Skeletal muscle satellite cell (primary cell): ENCODE measurements around the gene PPP1R15B.
"Not testable (repeated sequence)": the region's sequence is repeated elsewhere in the genome, so short reads cannot be mapped to it uniquely, and the experiment has no call there.

Source experiments
- H3K27me3 ChIP-seq: 2 replicates; pipeline ENCODE4 v1.7.0; 2013; ENCODE audit warnings: low read length; ENCODE audit not compliant: control insufficient read depth, insufficient read depth
- H3K36me3 ChIP-seq: 2 replicates; pipeline ENCODE4 v1.7.0; 2013; ENCODE audit warnings: mild to moderate bottlenecking, control low read depth, low read length; ENCODE audit not compliant: insufficient read depth
- H3K4me1 ChIP-seq: 2 replicates; pipeline ENCODE4 v1.7.0; 2013; ENCODE audit warnings: low read length; ENCODE audit not compliant: control insufficient read depth, insufficient read depth
- H3K4me2 ChIP-seq: 2 replicates; pipeline ENCODE4 v1.7.0; 2013; ENCODE audit warnings: mild to moderate bottlenecking, low read length
- H3K4me3 ChIP-seq: 2 replicates; pipeline ENCODE4 v1.7.0; 2013; ENCODE audit warnings: low read length
- H3K9ac ChIP-seq: 2 replicates; pipeline ENCODE4 v1.7.0; 2013; ENCODE audit warnings: mild to moderate bottlenecking, low read depth, low read length, moderate library complexity
- H3K9me3 ChIP-seq: replicated peaks from 2 replicates; pipeline ENCODE4 v1.7.0; 2013; ENCODE audit warnings: mild to moderate bottlenecking, control low read depth, low read length

PPP1R15B gene

DNA sequence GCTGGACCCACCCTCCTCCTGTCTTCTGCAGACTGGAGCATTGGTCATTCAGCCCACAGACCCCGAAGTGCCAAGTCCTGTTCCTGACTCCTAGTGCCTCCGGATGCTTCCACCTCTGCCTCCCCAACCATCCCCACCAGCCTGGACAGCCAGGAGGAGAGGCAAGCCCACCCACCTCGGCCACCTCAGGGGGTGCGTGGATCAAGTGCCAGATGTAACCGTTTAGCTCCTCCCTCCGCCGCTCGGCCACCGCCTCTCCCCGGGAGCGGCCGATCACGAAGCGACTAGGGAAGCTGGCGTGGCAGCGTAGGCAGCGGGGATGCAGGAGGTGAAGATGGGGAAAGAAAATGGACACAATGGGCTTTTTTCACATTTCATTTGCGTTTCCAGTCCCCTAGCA, 18.1 kb upstream of the PPP1R15B start:
- no peak overlapping the region for H3K9ac ChIP-seq
- peaks cover 22% of the 10 kb centered on the region for H3K27me3 ChIP-seq
- peaks cover 8% of the 10 kb centered on the region for H3K4me1 ChIP-seq
- H3K4me3 ChIP-seq = no peak overlapping the region
- no peak overlapping the region for H3K4me2 ChIP-seq
- H3K36me3 ChIP-seq = no peaks in the 10 kb centered on the region
- H3K9me3 ChIP-seq = no peaks in the 10 kb centered on the region

- Histone ChIP-seq H3K4me2 (no peak overlapping the region), H3K27me3 (peaks cover 3% of the 10 kb centered on the region), H3K36me3 (no peaks in the 10 kb centered on the region), H3K9ac (no peak overlapping the region), H3K4me3 (no peak overlapping the region), H3K9me3 (no peaks in the 10 kb centered on the region), H3K4me1 (peaks cover 13% of the 10 kb centered on the region)
Measured at GRCh38 chr1:204426971-204427701, 15.5 kb upstream of the PPP1R15B start.

DNA sequence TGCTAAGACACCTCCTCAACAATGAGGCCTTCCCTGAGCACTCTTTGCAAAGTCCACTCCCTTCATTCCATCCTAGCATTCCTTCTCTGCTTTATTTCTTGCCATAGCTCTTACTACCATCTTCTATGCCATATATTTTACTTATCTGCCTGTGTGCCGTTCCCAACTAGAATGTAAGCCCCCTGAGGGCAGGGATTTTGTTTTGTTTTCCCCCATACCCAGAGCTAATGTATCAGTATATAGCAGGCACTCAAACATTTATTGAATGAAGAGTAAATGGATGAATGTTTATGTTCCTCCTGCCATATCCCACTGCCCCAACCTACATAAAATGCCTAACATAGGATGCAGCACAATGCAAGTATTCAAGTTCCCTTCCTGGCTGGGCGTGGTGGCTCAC, 14.9 kb upstream of the PPP1R15B start:
- no peaks in the 10 kb centered on the region for H3K9me3 ChIP-seq
- H3K36me3 ChIP-seq = no peaks in the 10 kb centered on the region
- H3K9ac ChIP-seq = no peak overlapping the region
- peaks cover 13% of the 10 kb centered on the region for H3K4me1 ChIP-seq
- peaks cover 3% of the 10 kb centered on the region for H3K27me3 ChIP-seq
- no peak overlapping the region for H3K4me2 ChIP-seq
- H3K4me3 ChIP-seq = no peak overlapping the region

DNA sequence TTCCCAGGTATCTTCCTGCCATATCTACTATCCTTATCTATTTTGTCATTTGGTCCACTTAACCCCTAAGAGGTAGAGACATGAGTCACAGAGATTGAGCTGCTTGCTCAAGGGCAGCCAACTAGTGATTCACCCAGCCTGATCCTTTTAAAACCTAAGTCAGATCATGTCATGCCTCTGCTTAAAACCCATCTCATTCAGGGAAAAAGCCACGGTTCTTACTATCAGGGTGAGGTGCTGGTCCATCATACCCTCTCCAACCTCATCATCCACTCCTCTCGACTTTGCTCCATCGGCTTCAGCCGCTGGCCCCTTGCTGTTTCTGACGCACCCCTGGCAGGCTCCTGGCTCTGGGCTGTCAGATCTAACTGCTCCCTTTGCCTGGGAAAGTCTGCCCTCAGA, 14.4 kb upstream of the PPP1R15B start:
- no peak overlapping the region for H3K9ac ChIP-seq
- H3K9me3 ChIP-seq = no peaks in the 10 kb centered on the region
- H3K4me3 ChIP-seq = no peak overlapping the region
- peaks cover 13% of the 10 kb centered on the region for H3K4me1 ChIP-seq
- H3K36me3 ChIP-seq = no peaks in the 10 kb centered on the region
- peaks cover 3% of the 10 kb centered on the region for H3K27me3 ChIP-seq
- no peak overlapping the region for H3K4me2 ChIP-seq

DNA sequence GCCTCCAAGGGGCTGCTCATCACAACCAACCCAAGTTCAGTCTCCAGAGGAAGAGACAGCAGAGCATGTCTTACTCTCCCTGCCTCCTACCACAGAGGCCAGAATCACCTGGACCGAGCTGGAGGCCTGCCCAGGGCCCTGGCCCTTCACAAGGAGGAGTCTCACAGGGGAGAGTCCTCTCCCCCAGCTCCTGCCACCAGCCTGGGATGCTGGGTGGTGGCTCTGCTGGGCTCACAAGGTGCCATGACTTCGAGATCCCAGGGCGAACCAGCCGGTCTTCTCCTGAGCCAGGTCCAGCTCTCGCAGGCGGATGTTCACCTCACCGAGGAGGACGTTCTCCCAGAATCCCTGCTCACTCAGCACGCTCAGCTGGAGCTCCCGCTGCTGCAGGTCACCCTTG, 13.0 kb upstream of the PPP1R15B start:
- Histone ChIP-seq H3K4me3 (no peak overlapping the region), H3K4me1 (peaks cover 13% of the 10 kb centered on the region), H3K9me3 (no peaks in the 10 kb centered on the region), H3K36me3 (no peaks in the 10 kb centered on the region), H3K27me3 (peaks cover 3% of the 10 kb centered on the region), H3K4me2 (no peak overlapping the region), H3K9ac (no peak overlapping the region)

DNA sequence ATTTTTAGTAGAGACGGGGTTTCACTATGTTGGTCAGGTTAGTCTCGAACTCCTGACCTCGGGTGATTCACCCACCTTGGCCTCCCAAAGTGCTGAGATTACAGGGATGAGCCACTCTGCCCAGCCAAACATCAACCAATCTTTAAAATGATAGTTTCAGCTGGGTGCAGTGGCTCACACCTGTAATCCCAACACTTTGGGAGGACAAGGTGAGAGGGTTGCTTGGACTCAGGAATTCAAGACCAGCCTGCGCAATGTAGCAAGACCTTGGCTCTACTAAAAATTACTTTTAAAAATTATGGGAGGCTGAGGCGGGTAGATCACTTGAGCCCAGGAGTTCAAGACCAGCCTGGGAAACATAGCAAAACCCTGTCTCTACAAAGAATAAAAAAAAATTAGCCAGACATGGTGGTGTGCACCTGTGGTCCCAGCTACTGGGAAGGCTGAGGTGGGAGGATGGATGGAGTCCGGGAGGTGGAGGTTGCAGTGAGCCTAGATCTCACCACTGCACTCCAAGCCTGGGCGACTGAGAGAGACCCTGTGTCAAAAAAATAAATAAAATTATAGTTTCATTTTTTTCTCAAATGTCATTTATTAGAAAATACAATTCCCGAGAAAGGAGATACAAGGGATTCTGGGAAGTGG, 10.6 kb upstream of the PPP1R15B start:
- not testable (repeated sequence) for H3K4me2 ChIP-seq, H3K9ac ChIP-seq, H3K4me3 ChIP-seq, H3K36me3 ChIP-seq, H3K9me3 ChIP-seq, H3K27me3 ChIP-seq
- H3K4me1 ChIP-seq = peaks cover 36% of the 10 kb centered on the region

GRCh38 chr1:204421441-204421840, 9.8 kb upstream of the PPP1R15B start:
- peaks cover 37% of the 10 kb centered on the region for H3K4me1 ChIP-seq

DNA sequence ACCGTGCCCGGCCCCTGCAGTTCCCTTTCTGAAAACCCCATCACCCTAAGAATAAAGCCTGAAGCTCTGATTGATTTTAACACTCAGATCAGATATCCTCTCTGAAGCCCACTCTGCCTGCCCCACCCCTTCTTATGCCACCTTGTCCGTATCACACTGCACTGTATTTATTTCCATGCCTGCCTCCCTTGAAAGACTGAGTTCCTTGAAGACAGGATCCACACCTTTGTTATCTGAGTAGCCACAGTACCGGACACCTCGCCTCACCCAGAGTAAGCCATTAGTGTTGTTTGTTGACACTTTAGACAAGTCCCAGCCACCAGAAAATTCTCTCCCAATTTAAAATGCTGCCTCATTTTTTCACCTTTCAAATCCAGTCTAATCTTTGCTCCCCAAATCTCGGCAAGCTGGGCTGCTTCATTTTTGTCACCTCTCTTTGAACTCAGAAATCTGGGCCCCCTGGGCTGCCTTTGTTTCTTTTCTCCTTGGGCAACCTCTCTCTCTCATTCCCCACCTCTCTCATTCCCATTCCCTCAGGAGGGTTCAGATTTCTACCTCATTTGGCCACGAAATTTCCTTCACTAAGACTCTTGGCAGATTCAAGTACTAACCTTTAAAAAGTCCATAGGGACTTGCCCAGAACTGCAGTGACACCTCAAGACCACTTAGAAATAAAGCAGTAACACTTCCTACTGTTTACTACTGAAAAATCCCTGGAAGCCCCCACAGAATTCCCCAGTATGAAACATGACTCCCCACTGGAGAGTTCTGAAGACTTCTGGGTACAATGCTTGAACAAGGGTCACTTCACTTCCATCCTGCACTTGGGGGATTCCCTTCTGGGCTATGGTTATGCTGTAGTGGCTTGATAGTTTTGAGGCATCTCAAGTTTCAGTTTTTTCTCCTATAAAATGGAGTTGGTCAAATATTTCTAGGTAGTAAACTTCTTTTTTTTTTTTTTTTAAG, 8.7 kb upstream of the PPP1R15B start:
- Histone ChIP-seq H3K4me1 (peaks cover 30% of the 10 kb centered on the region), H3K4me2 (no peak overlapping the region), H3K36me3 (no peaks in the 10 kb centered on the region), H3K4me3 (no peak overlapping the region), H3K9ac (no peak overlapping the region), H3K27me3 (no peaks in the 10 kb centered on the region), H3K9me3 (no peaks in the 10 kb centered on the region)

More at GRCh38 chr1:204421441-204421840, 9.8 kb upstream of the PPP1R15B start:
- no peak overlapping the region for H3K4me3 ChIP-seq
- no peaks in the 10 kb centered on the region for H3K27me3 ChIP-seq
- no peak overlapping the region for H3K4me2 ChIP-seq
- H3K36me3 ChIP-seq = no peaks in the 10 kb centered on the region
- H3K9me3 ChIP-seq = no peaks in the 10 kb centered on the region
- no peak overlapping the region for H3K9ac ChIP-seq

DNA sequence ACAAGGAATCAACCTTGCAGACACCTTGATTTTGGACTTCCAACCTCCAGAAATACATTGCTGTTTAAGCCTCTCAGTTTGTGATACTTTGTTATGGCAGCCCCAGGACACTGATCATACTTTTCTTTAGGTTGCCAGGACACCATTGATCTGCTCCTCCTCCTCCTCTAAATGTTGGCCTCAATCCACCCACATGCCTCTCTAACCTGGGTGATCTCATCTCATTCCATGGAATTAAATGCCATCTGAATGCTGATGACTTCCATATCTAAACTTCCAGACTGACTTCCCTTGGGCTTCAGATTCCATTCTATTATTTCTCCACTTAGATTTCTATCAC, 7.4 kb upstream of the PPP1R15B start:
- Histone ChIP-seq H3K4me1 (peaks cover 30% of the 10 kb centered on the region), H3K9me3 (no peaks in the 10 kb centered on the region), H3K4me3 (no peak overlapping the region), H3K4me2 (peak overlapping the region; percentile 18), H3K36me3 (no peaks in the 10 kb centered on the region), H3K27me3 (no peaks in the 10 kb centered on the region), H3K9ac (no peak overlapping the region)

- Histone ChIP-seq H3K9ac (peak overlapping the region; percentile 49), H3K4me1 (peaks cover 30% of the 10 kb centered on the region), H3K36me3 (no peaks in the 10 kb centered on the region), H3K4me2 (peak overlapping the region; percentile 81), H3K4me3 (no peak overlapping the region), H3K27me3 (no peaks in the 10 kb centered on the region), H3K9me3 (no peaks in the 10 kb centered on the region)
Measured at GRCh38 chr1:204418174-204419063, 6.8 kb upstream of the PPP1R15B start.
